Measurements from ENCODE around the gene SEC14L2. TPM values are rescaled to one million over a fixed set of nuclear protein-coding genes. Genes with fewer than 3 reads are reported as not detected.

The SEC14L2 gene
- 32.9 to 67.2 TPM (median 52.6 TPM) in 5 replicates for total RNA-seq (2022; extraction: Qiagen RNA extraction; ENCODE audit: low read depth)

DNA sequence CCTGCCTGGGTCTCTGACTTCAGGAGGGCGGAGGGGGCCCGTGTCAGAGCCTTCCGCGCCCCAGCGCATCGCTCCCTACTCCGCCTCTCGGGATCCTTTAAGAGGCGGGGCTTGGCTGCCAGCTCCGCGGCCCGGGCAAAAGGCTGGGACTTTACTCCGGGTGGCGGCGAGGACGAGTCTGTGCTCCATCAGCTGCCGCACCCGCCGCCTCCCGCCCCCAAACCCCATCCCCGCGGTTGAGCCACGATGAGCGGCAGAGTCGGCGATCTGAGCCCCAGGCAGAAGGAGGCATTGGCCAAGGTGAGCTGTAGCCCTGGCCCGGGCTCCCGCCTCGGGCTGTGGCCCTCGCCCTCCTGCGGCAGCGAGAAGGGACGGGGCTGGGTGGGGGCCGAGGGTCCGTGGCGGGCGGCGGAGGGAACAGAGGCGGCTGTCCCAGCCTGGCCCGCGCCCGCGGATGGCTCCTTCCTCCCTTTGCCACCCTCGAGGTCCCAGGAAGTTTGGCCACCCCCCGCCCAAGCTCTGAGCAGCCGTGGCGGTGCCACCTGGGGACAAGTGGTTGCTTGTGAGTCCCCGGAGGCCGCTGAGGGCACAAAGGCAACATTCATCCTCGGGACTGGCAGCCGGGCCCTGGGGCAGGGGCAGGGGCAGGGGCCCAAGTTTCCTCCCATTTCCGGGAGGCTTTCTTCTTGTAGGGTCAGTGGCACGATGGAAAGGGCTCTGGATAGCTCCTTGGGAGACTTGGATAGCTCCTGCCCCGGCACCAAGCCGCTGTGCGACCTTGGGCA lies at the start of gene SEC14L2:
TSS of gene SEC14L2 (plus strand) at position 148 of the 785 bp plus-strand sequence. CDS start at position 247, 99 bp downstream.

DNA sequence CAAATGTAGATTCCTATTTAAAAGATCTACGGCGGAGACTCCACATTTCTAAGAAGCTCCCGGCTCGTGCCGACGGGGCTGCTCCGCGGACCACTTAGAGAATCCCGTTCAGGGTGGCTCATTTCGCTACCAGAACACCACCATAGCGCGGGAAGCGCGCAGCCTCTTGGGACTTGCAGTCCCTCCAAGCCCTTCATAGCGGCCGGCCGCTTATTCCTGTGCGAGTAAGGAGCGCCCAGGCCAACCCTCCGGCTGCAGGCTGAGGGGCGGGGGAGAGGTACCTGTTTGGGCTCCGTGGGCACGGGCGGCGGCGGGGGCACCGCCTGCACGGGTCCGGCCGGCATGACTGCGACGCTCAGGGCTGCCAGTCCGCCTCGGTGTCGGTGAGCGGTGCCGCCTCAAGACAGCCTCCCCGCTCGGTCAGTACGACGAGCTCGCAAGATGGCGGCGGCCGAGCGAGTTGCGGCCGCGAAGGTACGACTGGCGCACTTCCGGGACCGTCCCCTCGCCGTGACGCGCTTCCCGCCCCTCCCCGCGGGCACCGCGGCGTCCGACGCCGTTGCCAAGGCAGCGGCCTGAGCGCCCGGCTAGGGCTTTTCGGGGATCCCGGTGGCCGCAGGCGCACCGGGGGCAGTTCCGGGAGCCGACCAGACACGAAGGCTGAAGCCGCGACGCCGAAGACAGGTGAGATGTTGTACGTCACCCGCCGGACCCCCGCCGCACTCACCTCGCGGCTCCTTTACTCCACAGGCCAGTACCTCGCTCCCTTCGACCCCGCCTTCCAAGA lies 40.2 kb upstream of the SEC14L2 start, which contains the start of the genes CCDC157 and SF3A1:
TSS of gene CCDC157 (plus strand) at position 559 of the 787 bp plus-strand sequence. CDS start 8,994 bp downstream, outside the sequence.
TSS of gene SF3A1 (minus strand) at position 446 of the 787 bp plus-strand sequence. CDS start at position 344, 102 bp downstream.

DNA sequence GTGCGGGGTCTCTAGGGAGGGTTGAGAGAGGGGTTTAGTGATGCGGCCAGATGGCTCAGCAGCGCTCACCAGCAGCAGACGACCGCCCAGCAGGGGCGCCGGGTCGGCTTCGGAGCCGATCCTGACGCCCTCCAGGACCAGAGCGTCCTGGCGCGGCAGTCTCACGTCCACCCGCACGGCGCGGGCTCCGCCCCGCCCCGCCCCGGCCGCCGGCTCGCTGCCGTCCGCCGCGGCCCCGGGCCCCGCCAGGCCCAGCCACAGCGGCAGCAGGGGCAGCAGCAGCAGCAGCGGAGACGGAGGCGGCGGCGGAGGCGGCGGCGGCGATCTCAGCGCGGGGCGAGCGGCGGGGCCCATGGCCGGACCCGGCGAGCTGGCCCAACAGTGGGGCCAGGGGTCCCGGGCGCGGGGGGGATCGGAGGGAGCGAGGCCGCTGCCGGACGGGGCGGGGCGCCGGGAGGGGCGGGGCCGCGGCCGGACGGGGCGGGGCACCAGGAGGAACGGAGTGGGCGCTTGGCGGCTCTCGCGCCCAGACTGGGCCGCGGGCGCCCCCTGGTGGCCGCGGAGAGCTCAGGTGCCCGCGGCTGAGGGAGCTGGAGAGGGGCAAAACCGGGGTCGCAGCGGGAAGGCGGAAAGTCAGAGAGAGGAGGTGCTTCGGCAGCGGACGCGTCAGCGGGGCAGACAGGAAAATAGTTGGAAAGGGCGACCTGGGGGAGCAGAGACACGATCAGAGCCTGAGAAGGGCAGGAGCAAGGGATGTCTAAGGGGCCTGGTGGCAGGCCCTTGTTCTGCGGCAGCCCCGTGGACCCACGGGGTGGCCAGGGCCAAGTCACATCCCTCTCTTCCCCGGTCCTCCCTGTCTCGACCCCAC lies 9.6 kb upstream of the SEC14L2 start, which contains the start of gene RNF215:
TSS of gene RNF215 (minus strand) at position 452 of the 868 bp plus-strand sequence. CDS start at position 354, 98 bp downstream.

DNA sequence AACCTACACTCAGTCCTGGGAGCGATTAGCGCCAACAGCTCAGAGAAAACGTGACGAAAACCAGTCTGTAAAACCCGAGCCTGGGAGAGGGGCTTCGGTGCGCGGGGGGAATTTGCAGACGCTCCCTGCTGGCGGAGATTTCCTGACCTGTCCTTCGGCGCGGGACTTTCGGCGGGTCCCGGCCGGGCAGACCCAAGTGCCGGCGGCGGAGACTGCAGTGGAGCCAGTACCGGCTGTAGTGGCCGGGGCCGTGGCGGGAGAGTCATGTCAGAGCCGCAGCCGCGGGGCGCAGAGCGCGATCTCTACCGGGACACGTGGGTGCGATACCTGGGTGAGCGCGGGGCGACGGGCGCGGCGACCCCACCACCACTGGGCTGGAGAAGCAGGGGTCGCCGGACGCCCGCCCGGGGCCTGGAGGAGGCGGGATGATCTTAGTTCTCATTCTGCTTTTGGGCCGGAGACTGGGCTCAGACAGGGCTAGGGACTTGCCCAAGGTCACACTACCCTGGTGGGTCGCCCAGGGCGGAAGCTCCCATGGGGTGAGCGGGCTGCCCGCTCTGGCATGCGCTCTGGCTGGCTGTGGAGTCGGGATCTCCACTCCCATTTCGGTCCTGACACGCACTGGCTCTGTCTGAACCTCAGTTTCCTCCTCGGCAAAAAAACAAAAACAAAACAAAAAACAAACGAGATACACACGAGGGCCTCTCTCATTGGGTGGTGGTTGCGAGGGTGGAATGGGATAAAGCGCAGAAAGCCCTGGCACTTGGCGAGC lies 29.0 kb downstream of the SEC14L2 start, which contains the start of gene MTFP1:
TSS of gene MTFP1 (plus strand) at position 153 of the 772 bp plus-strand sequence. CDS start at position 265, 112 bp downstream.

DNA sequence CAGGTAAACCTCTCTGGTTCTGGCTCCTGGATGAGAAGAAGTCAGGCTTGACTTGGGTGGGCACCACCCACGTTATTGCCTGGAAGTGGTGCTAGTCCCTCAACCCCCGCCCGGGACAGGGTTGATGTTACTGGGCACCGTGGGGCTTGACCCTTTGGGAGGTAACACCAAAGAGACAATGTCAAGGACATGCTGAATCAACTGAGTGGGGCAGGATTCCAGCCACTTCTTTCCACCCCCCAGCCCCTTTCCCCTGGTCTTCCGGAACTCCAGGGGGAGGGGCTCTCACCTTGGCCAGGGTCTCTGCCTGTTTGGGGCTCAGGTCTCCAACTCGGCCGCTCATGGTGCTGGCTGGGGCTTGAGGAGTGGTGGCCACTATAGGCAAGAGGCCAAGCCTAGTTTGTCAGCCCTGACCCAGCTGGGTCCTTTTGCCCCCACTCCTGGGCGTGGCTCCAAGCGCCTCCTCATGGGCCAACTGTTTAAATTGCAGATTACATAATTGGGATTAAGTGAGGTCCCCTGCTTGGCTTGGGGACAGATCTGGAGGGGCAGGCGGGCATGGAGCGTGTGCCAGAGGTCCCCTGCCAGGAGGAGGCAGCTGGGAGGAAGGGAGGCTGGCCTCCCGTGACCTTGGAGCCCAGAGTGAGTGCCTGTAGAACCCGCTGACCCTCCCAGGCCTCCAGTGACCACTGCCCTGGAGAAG lies 74.9 kb downstream of the SEC14L2 start, which contains the start of gene SEC14L3:
TSS of gene SEC14L3 (minus strand) at position 402 of the 703 bp plus-strand sequence. CDS start at position 343, 59 bp downstream.

Other genes with a start within 250 kb of the SEC14L2 start
- 18.2 to 40.8 TPM (median 35.2 TPM) in 5 replicates for gene LIF, start 150.3 kb upstream of the SEC14L2 start, total RNA-seq (2022; extraction: Qiagen RNA extraction; ENCODE audit: low read depth)
- gene OSM, start 130.2 kb upstream of the SEC14L2 start, total RNA-seq (2022; extraction: Qiagen RNA extraction; ENCODE audit: low read depth): not detected in 5 replicates
- gene CASTOR1, start 107.5 kb upstream of the SEC14L2 start, total RNA-seq (2022; extraction: Qiagen RNA extraction; ENCODE audit: low read depth): 3.2 to 7.1 TPM (median 5.3 TPM) in 5 replicates
- gene TBC1D10A, start 70.1 kb upstream of the SEC14L2 start, total RNA-seq (2022; extraction: Qiagen RNA extraction; ENCODE audit: low read depth): 5.5 to 12.6 TPM (median 10.0 TPM) in 5 replicates
- gene SF3A1, start 40.1 kb upstream of the SEC14L2 start, total RNA-seq (2022; extraction: Qiagen RNA extraction; ENCODE audit: low read depth): 43.1 to 76.7 TPM (median 62.6 TPM) in 5 replicates
- gene CCDC157, start 40.0 kb upstream of the SEC14L2 start, total RNA-seq (2022; extraction: Qiagen RNA extraction; ENCODE audit: low read depth): 2.0 to 3.6 TPM (median 2.8 TPM) in 5 replicates
- gene RNF215, start 9.6 kb upstream of the SEC14L2 start, total RNA-seq (2022; extraction: Qiagen RNA extraction; ENCODE audit: low read depth): 14.0 to 23.1 TPM (median 21.0 TPM) in 5 replicates
- 51.7 to 73.6 TPM (median 71.2 TPM) in 5 replicates for gene MTFP1, start 28.8 kb downstream of the SEC14L2 start, total RNA-seq (2022; extraction: Qiagen RNA extraction; ENCODE audit: low read depth)
- not detected in 5 replicates for gene SEC14L3, start 75.0 kb downstream of the SEC14L2 start, total RNA-seq (2022; extraction: Qiagen RNA extraction; ENCODE audit: low read depth)
- gene SEC14L4, start 108.7 kb downstream of the SEC14L2 start, total RNA-seq (2022; extraction: Qiagen RNA extraction; ENCODE audit: low read depth): 4.4 to 7.2 TPM (median 6.2 TPM) in 5 replicates
- gene SEC14L6, start 149.7 kb downstream of the SEC14L2 start, total RNA-seq (2022; extraction: Qiagen RNA extraction; ENCODE audit: low read depth): not detected in 5 replicates
- gene GAL3ST1, start 177.6 kb downstream of the SEC14L2 start, total RNA-seq (2022; extraction: Qiagen RNA extraction; ENCODE audit: low read depth): 5.1 to 9.7 TPM (median 8.5 TPM) in 5 replicates
- 108 to 136 TPM (median 112 TPM) in 5 replicates for gene PES1, start 194.9 kb downstream of the SEC14L2 start, total RNA-seq (2022; extraction: Qiagen RNA extraction; ENCODE audit: low read depth)
- 3.1 to 6.1 TPM (median 4.7 TPM) in 5 replicates for gene TCN2, start 210.2 kb downstream of the SEC14L2 start, total RNA-seq (2022; extraction: Qiagen RNA extraction; ENCODE audit: low read depth)
- 4.9 to 7.8 TPM (median 6.7 TPM) in 5 replicates for gene SLC35E4, start 238.8 kb downstream of the SEC14L2 start, total RNA-seq (2022; extraction: Qiagen RNA extraction; ENCODE audit: low read depth)